ENCODE results near the gene ADAMTS14. TPM values are rescaled to one million over a fixed set of nuclear protein-coding genes. Genes with fewer than 3 reads are reported as not detected.

ADAMTS14 gene
- total RNA-seq, 6 experiments from 2014 or later, result 0.03 to 0.09 (median 0.05) TPM; not detected in 2

- H3K27ac Mint-ChIP-seq, result no peak overlapping the region
- DNase-seq, result no peak
- H3K4me1 Mint-ChIP-seq (ENCODE audit: low read depth), result peaks cover 27% of the 10 kb centered on the region
- TF ChIP-seq CTCF (IDR thresholded peaks at IDR 0.05), result no peak
- peaks cover 13% of the 10 kb centered on the region for H3K27me3 Mint-ChIP-seq (ENCODE audit: insufficient read depth)
- H3K36me3 Mint-ChIP-seq (ENCODE audit: low read depth), result no peaks in the 10 kb centered on the region
- no peak overlapping the region for H3K4me3 Mint-ChIP-seq
- H3K9me3 Mint-ChIP-seq, result no peaks in the 10 kb centered on the region
These were observed 23.9 kb upstream of the ADAMTS14 start for GRCh38 chr10:70648427-70648826.

GRCh38 chr10:70649526-70649925 is 22.8 kb upstream of the ADAMTS14 start:
- no peaks in the 10 kb centered on the region for H3K9me3 Mint-ChIP-seq
- DNase-seq, result peak; percentile 87
- H3K27me3 Mint-ChIP-seq (ENCODE audit: insufficient read depth), result peaks cover 10% of the 10 kb centered on the region
- H3K27ac Mint-ChIP-seq, result no peak overlapping the region
- peaks cover 37% of the 10 kb centered on the region for H3K4me1 Mint-ChIP-seq (ENCODE audit: low read depth)
- no peaks in the 10 kb centered on the region for H3K36me3 Mint-ChIP-seq (ENCODE audit: low read depth)
- TF ChIP-seq CTCF (IDR thresholded peaks at IDR 0.05), result no peak
- no peak overlapping the region for H3K4me3 Mint-ChIP-seq

GRCh38 chr10:70650104-70650503 is 22.2 kb upstream of the ADAMTS14 start:
- no peak overlapping the region for H3K4me3 Mint-ChIP-seq
- H3K36me3 Mint-ChIP-seq (ENCODE audit: low read depth), result no peaks in the 10 kb centered on the region
- no peak overlapping the region for H3K27ac Mint-ChIP-seq
- H3K9me3 Mint-ChIP-seq, result no peaks in the 10 kb centered on the region
- peaks cover 9% of the 10 kb centered on the region for H3K27me3 Mint-ChIP-seq (ENCODE audit: insufficient read depth)
- no peak for DNase-seq
- H3K4me1 Mint-ChIP-seq (ENCODE audit: low read depth), result peaks cover 37% of the 10 kb centered on the region
- TF ChIP-seq CTCF (IDR thresholded peaks at IDR 0.05), result no peak

- no peaks in the 10 kb centered on the region for H3K9me3 Mint-ChIP-seq
These were observed 21.6 kb upstream of the ADAMTS14 start for GRCh38 chr10:70650718-70651117.

GRCh38 chr10:70651661-70652060 is 20.6 kb upstream of the ADAMTS14 start:
- Mint-ChIP-seq H3K9me3 (no peaks in the 10 kb centered on the region), H3K4me1 (ENCODE audit: low read depth) (peaks cover 52% of the 10 kb centered on the region), H3K27me3 (ENCODE audit: insufficient read depth) (peaks cover 5% of the 10 kb centered on the region), H3K4me3 (no peak overlapping the region), H3K36me3 (ENCODE audit: low read depth) (no peaks in the 10 kb centered on the region), H3K27ac (peak overlapping the region; percentile 11; the same call in 1 of the 2 replicates)
- TF ChIP-seq CTCF (IDR thresholded peaks at IDR 0.05), result no peak
- no peak for DNase-seq

More at GRCh38 chr10:70650718-70651117, 21.6 kb upstream of the ADAMTS14 start:
- no peak for DNase-seq
- Mint-ChIP-seq H3K27ac (no peak overlapping the region), H3K4me3 (no peak overlapping the region), H3K36me3 (ENCODE audit: low read depth) (no peaks in the 10 kb centered on the region), H3K27me3 (ENCODE audit: insufficient read depth) (peaks cover 9% of the 10 kb centered on the region), H3K4me1 (ENCODE audit: low read depth) (peaks cover 42% of the 10 kb centered on the region)
- no peak for TF ChIP-seq CTCF (IDR thresholded peaks at IDR 0.05)

Measured in HFFc6 (cell line).